Kidney tubule cell (primary cell): ENCODE data around the gene CFAP45.
A peak's percentile ranks its signal among the peaks of the same experiment; 100 is the strongest.

Experiments used
- DNase-seq: peaks from one replicate; pipeline ENCODE4 v3.0.0-alpha.2; 2018; ENCODE audit warnings: low spot score

CFAP45 gene

GRCh38 chr1:159851407-159851806 lies 48.6 kb downstream of the CFAP45 start:
- no peak for DNase-seq

GRCh38 chr1:159849626-159850366 lies 50.2 kb downstream of the CFAP45 start:
- peak; percentile 67 for DNase-seq

- DNase-seq = peak; percentile 51
These were observed 51.6 kb downstream of the CFAP45 start for GRCh38 chr1:159848326-159848725.

GRCh38 chr1:159847231-159847630 lies 52.7 kb downstream of the CFAP45 start:
- DNase-seq = no peak

GRCh38 chr1:159845751-159846629 lies 54.0 kb downstream of the CFAP45 start:
- DNase-seq = peak; percentile 77

GRCh38 chr1:159843459-159843858 lies 56.5 kb downstream of the CFAP45 start:
- DNase-seq = peak; percentile 50

- DNase-seq = no peak
These were observed 58.2 kb downstream of the CFAP45 start for GRCh38 chr1:159841749-159842148.

- no peak for DNase-seq
These were observed 60.7 kb downstream of the CFAP45 start for GRCh38 chr1:159839116-159839849.

GRCh38 chr1:159838715-159839114 lies 61.2 kb downstream of the CFAP45 start:
- DNase-seq = peak; percentile 73

- DNase-seq = no peak
These were observed 64.0 kb downstream of the CFAP45 start for GRCh38 chr1:159835862-159836525.

GRCh38 chr1:159835356-159835755 lies 64.6 kb downstream of the CFAP45 start:
- peak; percentile 50 for DNase-seq

GRCh38 chr1:159832309-159832708 lies 67.7 kb downstream of the CFAP45 start:
- no peak for DNase-seq

GRCh38 chr1:159831412-159832141 lies 68.4 kb downstream of the CFAP45 start:
- no peak for DNase-seq

GRCh38 chr1:159830722-159831121 lies 69.2 kb downstream of the CFAP45 start:
- DNase-seq = no peak

- DNase-seq = peak; percentile 86
These were observed 70.0 kb downstream of the CFAP45 start for GRCh38 chr1:159829822-159830465.

- peak; percentile 35 for DNase-seq
These were observed 70.7 kb downstream of the CFAP45 start for GRCh38 chr1:159829273-159829634.

GRCh38 chr1:159828581-159829272 lies 71.2 kb downstream of the CFAP45 start:
- DNase-seq = no peak

- peak; percentile 85 for DNase-seq
These were observed 71.8 kb downstream of the CFAP45 start for GRCh38 chr1:159828176-159828575.

- DNase-seq = no peak
These were observed 72.4 kb downstream of the CFAP45 start for GRCh38 chr1:159827549-159827948.

- DNase-seq = no peak
These were observed 72.9 kb downstream of the CFAP45 start for GRCh38 chr1:159827102-159827490.
